Measurements from ENCODE around the gene MRLN.

Gene MRLN

DNA sequence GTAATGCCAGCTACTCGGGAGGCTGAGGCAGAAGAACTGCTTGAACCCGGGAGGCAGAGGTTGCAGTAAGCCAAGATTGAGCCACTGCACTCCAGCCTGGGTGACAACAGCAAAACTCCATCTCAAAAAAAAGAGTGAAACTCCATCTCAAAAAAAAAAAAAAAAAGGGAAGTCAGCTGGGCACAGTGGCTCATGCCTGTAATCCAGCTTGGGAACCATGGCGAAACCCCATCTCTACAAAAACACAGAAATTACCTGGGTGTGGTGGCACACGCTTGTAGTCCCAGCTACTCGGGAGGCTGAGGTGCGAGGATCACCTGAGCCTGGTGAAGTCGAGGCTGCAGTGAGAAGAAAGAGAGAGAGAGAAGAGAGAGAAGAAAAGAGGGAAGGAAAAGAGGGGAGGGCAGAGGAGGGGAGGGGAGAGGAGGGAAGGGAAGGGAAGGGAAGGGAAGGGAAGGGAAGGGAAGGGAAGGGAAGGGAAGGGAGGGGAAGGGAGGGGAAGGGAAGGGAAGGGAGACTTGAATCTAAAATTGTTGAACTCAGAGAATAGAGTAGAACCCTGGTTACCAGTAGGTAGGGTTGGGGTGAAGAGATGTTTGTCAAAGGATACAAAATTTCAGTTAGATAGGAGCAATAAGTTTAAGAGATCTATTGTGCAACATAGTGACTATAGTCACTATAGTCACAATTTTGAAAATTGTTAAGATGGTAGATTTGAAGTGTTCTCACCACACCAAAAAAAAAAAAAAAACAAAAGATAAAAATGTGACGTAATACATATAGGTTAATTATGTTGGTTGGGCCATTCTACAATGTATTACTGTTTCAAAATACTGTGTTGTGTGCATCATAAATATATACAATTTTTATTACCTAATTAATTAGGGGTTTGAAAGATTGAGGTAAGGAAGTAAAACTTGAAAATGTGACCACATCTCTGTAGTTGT, 46.1 kb downstream of the MRLN start:
- no peak for DNase-seq (ENCODE audit: extremely low read depth in 1 of 2, low read depth in 1 of 2)

- DNase-seq (ENCODE audit: extremely low read depth in 1 of 2, low read depth in 1 of 2), result no peak
Measured at GRCh38 chr10:59705931-59706330, 47.3 kb downstream of the MRLN start.

DNA sequence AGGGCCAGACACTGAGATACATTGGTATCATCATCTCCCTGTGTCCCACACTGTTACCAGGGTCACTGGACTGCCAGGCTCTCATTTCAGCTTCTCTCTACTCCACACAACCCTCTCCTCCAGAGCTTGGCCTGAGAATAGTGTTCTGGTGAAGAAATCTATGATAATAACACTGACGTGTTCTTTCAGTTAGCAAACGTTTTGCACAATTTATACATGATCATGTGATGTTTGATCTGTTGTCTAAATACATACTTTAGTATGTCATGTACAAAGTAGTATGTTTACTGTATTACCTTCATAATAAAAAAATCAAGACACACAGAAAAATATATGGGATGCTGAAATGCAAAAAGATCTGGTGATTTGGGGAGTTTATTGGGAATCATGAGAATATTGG, 48.6 kb downstream of the MRLN start:
- DNase-seq (ENCODE audit: extremely low read depth in 1 of 2, low read depth in 1 of 2), result no peak

- DNase-seq (ENCODE audit: extremely low read depth in 1 of 2, low read depth in 1 of 2), result no peak
Measured at GRCh38 chr10:59702347-59702746, 50.9 kb downstream of the MRLN start.

- no peak for DNase-seq (ENCODE audit: extremely low read depth in 1 of 2, low read depth in 1 of 2)
Measured at GRCh38 chr10:59700709-59701108, 52.5 kb downstream of the MRLN start.

GRCh38 chr10:59698326-59698725, 54.9 kb downstream of the MRLN start:
- DNase-seq (ENCODE audit: extremely low read depth in 1 of 2, low read depth in 1 of 2), result no peak

DNA sequence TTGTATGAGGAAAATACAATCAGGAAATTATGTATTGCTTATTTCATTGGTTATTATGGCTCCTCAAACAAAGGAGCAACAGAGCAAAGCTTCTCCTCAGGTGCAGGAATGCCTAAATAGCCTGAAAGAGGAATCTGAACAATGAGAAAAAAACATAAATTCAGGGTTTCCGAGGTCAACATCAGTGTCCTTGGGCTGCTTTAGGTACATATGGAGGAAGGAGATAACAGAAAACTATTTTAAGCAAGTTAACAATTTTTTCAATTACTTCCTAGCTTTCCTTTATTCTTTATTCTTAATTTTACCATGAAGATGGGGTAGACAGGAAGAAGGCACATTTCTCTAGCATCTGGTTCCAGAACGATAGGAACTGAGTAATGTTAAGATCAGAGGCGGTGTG, 57.6 kb downstream of the MRLN start:
- no peak for DNase-seq (ENCODE audit: extremely low read depth in 1 of 2, low read depth in 1 of 2)

DNA sequence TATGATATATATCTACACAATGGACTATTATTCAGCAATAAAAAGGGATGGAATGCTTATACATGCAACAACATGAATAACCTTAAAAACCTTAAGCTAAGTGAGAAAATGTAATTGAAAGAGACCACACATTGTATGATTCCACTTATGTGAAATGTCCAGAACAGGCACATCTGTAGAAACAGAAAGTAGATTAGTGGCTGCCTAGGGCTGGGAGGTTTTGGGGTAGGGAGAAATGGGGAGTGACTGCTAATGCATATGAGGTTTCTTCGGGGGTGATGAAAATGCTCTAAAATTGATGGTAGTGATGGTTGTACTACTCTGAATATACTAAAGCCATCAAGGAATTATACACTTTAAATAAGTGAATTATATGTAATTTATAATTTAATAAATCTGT, 58.3 kb downstream of the MRLN start:
- no peak for DNase-seq (ENCODE audit: extremely low read depth in 1 of 2, low read depth in 1 of 2)

DNA sequence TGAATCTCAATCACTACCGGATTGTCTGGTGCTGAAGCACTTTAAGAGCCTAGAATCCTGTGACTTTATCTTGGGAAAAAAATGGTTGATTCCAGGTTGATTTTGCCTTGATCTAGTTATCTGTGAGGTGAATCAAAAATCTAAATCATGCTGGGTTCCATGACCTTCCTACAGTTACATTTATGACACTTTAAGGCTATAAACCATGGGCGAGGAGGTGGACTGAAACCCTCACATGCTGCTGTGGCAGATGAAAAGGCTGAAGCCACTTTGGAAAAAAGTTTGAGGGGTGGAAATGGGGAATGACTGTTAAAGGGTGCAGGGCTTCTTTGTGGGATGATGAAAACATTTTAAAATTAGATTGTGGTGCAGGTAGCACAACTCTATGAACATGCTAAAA, 61.1 kb downstream of the MRLN start:
- DNase-seq (ENCODE audit: extremely low read depth in 1 of 2, low read depth in 1 of 2), result no peak

DNA sequence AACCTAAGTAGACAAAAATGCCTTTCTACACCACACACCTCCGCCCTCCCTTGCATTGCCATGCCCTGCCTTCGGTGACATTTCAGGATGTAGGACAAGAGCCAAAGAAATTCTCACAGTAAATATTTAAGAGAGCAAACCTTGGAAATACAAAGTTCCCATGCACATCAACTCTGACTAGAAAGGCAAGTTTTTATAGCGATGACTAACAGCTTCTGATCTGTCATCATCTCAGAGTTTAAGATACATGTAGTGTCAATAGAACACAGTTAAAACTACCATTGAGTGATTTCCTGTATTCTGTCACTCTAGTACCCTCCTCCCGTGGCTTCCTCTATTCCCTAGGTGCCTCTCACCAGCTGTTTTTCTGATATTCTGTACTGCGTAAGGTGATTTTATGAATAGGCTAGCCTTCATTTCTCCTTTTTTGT, 64.3 kb downstream of the MRLN start:
- DNase-seq (ENCODE audit: extremely low read depth in 1 of 2, low read depth in 1 of 2), result no peak

DNA sequence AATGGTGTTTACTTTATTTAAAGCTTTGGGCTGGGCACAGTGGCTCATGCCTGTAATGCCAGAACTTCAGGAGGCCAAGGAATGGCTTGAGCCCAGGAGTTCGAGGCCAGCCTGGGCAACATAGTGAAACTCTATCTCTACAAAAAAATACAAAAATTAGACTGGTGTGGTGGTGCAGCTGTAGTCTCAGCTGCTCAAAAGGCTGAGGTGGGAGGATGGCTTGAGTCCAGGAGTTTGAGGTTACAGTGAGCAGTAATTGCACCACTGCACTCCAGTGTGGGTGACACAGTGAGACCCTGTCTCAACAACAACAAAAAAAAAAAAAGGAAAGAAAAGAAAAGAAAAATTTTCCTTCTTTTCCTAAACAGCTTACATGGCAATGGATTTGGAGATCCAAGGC, 65.6 kb downstream of the MRLN start:
- DNase-seq (ENCODE audit: extremely low read depth in 1 of 2, low read depth in 1 of 2), result no peak

All from stimulated activated CD8-positive, alpha-beta memory T cell treated with anti-CD3 and anti-CD28 coated beads, Interleukin-7, amount 100 ng/mL, for 48 hours (primary cell).